Measurements from ENCODE around the gene TRAPPC2L. TPM values are rescaled to one million over a fixed set of nuclear protein-coding genes. Genes with fewer than 3 reads are reported as not detected.

The TRAPPC2L gene
- total RNA-seq, 1 experiment from 2014 or later: 79.1 TPM

DNA sequence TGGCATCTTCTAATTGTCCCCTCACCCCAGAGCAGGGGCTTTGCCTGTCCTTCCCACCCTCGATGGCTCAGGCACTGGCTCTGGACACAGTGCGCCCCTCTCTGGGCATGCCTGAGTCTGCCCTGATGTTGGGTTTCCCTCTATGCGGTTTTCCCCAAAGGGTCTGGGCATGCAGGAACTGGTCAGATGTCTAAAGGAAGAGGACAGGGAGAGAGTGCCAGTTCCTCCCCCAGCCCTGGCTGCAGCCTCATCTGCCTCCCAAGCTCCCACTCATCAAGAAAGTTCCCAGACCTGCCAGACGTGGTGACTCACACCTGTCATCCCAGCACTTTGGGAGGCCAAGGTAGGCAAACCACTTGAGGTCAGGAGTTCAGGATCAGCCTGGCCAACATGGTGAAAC is 50.8 kb downstream of the TRAPPC2L start:
- TF ChIP-seq, protein P1, sequence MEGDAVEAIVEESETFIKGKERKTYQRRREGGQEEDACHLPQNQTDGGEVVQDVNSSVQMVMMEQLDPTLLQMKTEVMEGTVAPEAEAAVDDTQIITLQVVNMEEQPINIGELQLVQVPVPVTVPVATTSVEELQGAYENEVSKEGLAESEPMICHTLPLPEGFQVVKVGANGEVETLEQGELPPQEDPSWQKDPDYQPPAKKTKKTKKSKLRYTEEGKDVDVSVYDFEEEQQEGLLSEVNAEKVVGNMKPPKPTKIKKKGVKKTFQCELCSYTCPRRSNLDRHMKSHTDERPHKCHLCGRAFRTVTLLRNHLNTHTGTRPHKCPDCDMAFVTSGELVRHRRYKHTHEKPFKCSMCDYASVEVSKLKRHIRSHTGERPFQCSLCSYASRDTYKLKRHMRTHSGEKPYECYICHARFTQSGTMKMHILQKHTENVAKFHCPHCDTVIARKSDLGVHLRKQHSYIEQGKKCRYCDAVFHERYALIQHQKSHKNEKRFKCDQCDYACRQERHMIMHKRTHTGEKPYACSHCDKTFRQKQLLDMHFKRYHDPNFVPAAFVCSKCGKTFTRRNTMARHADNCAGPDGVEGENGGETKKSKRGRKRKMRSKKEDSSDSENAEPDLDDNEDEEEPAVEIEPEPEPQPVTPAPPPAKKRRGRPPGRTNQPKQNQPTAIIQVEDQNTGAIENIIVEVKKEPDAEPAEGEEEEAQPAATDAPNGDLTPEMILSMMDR (IDR thresholded peaks at IDR 0.05; ENCODE audit: unreplicated experiment): no peak
- peaks cover 69% of the 10 kb centered on the region for H3K27me3 Mint-ChIP-seq (ENCODE audit: unreplicated experiment)
- H3K36me3 Mint-ChIP-seq (ENCODE audit: insufficient read depth, unreplicated experiment): peaks cover 3% of the 10 kb centered on the region
- no peak overlapping the region for H3K27ac Mint-ChIP-seq (ENCODE audit: unreplicated experiment)
- H3K9me3 Mint-ChIP-seq (ENCODE audit: low read depth, unreplicated experiment): no peaks in the 10 kb centered on the region
- peak; percentile 35 for DNase-seq
- intact Hi-C loops (cut with micrococcal nuclease; ENCODE audit: unreplicated experiment): no loop called here
- H3K4me1 Mint-ChIP-seq (ENCODE audit: low read depth, unreplicated experiment): peaks cover 8% of the 10 kb centered on the region
- H3K4me3 Mint-ChIP-seq (ENCODE audit: low read depth, unreplicated experiment): no peak overlapping the region
- BruUV-seq (replicated peaks): no TSS peak
- CTCF ChIA-PET: interaction anchor here (0.7 kb wide), 1 partner anchor 25 kb away, joined by 3 read pairs; no protein-coding TSS in a partner anchor

GRCh38 chr16:88908307-88908706 is 51.4 kb downstream of the TRAPPC2L start:
- TF ChIP-seq, protein P1 (IDR thresholded peaks at IDR 0.05; ENCODE audit: unreplicated experiment): no peak
- Mint-ChIP-seq H3K4me1 (ENCODE audit: low read depth, unreplicated experiment) (peaks cover 8% of the 10 kb centered on the region), H3K27me3 (ENCODE audit: unreplicated experiment) (peaks cover 69% of the 10 kb centered on the region), H3K4me3 (ENCODE audit: low read depth, unreplicated experiment) (no peak overlapping the region), H3K9me3 (ENCODE audit: low read depth, unreplicated experiment) (no peaks in the 10 kb centered on the region), H3K27ac (ENCODE audit: unreplicated experiment) (no peak overlapping the region), H3K36me3 (ENCODE audit: insufficient read depth, unreplicated experiment) (no peaks in the 10 kb centered on the region)
- BruUV-seq (replicated peaks): no TSS peak
- no peak for DNase-seq
- intact Hi-C loops (cut with micrococcal nuclease; ENCODE audit: unreplicated experiment): no loop called here
- CTCF ChIA-PET: interaction anchor here (0.7 kb wide), 1 partner anchor 24 kb away, joined by 3 read pairs; no protein-coding TSS in a partner anchor

DNA sequence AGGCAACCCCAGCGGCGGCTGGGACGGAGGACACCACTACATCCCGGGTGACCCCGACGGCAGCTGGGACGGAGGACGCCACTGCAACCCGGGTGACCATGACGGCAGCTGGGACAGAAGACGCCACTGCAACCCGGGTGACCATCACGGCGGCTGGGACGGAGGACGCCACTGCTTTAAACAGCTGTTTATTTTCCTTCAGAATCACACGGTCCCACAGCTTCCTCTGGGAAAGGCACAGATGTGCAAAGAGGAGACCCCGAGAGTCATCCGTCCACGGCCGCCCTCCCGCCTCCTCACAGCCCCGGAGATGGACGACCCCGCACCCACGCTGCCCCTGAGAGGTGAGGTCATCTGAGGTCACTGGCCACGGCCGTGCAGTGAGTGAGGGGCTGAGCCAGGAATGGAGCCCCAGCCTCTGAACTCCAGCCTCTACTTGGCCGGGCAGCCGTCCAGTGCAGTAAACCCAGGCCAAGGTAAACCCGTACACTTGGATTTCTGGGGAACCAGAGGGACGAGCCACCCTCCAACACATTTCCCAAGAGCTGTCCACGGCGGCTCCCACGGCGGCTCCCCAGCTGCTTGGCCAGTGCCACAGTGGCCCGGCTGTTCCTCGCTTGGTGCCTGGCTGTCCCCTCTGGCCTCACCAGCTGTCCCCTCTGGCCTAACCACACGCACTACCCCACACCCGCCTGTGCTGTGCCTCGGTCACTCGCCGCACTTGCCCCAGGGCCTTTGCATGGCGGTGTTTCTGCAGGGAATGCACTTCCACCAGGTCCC is 52.7 kb downstream of the TRAPPC2L start:
- CTCF ChIA-PET: interaction anchor here (0.5 kb wide), 1 partner anchor 12 kb away, joined by 3 read pairs; no protein-coding TSS in a partner anchor
- Mint-ChIP-seq H3K9me3 (ENCODE audit: low read depth, unreplicated experiment) (no peaks in the 10 kb centered on the region), H3K4me1 (ENCODE audit: low read depth, unreplicated experiment) (peaks cover 8% of the 10 kb centered on the region), H3K36me3 (ENCODE audit: insufficient read depth, unreplicated experiment) (no peaks in the 10 kb centered on the region), H3K27me3 (ENCODE audit: unreplicated experiment) (peaks cover 69% of the 10 kb centered on the region), H3K27ac (ENCODE audit: unreplicated experiment) (no peak overlapping the region), H3K4me3 (ENCODE audit: low read depth, unreplicated experiment) (no peak overlapping the region)
- TF ChIP-seq, protein P1 (IDR thresholded peaks at IDR 0.05; ENCODE audit: unreplicated experiment): no peak
- no TSS peak for BruUV-seq (replicated peaks)
- intact Hi-C loops (cut with micrococcal nuclease; ENCODE audit: unreplicated experiment): no loop called here
- DNase-seq: no peak

- Mint-ChIP-seq H3K27me3 (ENCODE audit: unreplicated experiment) (peaks cover 61% of the 10 kb centered on the region), H3K4me3 (ENCODE audit: low read depth, unreplicated experiment) (no peak overlapping the region), H3K4me1 (ENCODE audit: low read depth, unreplicated experiment) (peaks cover 8% of the 10 kb centered on the region), H3K36me3 (ENCODE audit: insufficient read depth, unreplicated experiment) (no peaks in the 10 kb centered on the region), H3K9me3 (ENCODE audit: low read depth, unreplicated experiment) (no peaks in the 10 kb centered on the region), H3K27ac (ENCODE audit: unreplicated experiment) (no peak overlapping the region)
- DNase-seq: no peak
- TF ChIP-seq, protein P1 (IDR thresholded peaks at IDR 0.05; ENCODE audit: unreplicated experiment): no peak
- CTCF ChIA-PET: no interaction called here
- no TSS peak for BruUV-seq (replicated peaks)
- intact Hi-C loops (cut with micrococcal nuclease; ENCODE audit: unreplicated experiment): no loop called here
Observed at GRCh38 chr16:88910284-88911135, 53.6 kb downstream of the TRAPPC2L start.
